HG03097 (cell line): ENCODE data around the gene NFATC1.

ENCODE experiments used
- ATAC-seq: cut with Tn5 transposase; IDR thresholded peaks from one replicate; pipeline ENCODE4 v1.9.1; 2021; ENCODE audit not compliant: unreplicated experiment, low FRiP score

NFATC1 gene

DNA sequence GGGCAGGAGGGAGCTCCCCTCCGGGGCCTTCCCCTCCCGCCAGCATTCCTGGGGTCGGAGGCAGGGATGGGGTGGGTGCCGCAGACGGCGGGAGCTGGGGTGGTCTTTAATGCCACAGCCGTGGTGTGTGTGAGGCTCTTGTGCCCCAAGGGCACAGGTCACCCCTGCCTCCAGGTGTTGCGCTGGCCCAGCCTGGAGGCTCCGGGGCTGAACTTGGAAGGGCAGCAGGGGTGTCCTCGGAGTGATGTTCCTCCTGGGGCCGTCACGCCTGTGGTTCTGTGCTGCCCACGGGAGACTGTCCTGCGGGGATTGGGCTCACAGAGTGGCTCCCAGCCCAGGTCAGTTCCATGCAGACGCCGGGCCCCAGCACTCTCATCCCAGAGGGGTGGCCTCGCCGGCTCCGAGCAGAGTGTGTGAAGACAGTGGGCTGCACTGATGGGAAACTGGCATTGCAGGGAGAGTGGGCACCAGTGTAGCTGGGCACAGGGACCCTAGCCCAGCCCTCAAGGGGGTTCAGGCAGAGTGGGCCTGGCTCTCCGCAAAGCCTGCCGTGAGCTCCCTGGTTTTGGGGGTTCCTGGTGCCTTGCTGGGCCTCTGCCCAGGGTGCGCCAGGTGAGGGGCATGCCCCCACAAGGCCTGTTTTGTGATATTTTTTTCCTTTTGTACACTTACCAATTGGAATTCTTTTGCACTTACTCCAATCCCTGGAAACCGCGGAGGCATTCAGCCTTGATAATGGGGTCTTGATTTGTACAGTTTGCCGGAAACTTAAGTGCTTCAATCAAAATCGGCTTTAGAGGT is 56.7 kb downstream of the NFATC1 start:
- ATAC-seq: no peak

DNA sequence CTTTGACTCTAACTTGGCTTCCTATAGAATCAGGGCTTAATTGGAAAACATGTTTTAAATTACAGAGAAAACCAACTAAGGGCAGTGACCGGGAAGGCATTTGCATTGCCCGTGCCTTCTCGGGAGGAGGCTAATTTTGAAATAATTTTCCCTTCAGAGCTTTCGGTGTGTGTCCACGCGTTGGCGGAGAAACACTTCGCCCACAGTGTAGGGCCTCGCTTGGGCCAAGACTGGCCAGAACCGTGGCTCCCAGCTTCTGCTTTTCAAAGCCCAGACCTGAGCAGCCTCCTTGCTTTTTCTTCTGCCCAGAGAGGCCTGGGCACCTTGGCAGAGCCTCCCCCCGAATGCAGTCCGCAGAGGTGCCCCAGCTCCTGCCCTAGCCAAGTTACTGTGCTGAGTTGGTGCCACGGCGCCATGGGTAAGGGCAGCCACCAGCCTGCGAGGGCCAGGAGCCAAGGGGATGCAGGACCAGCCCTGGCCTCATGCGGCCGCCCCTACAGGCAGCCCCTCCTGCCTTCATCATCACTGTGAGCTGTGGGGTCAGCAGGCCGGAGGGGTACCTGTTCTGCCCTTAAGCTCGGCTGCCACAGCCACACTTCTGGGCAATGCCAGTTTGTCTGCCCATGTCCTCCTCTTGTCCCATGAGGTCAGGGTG is 57.4 kb downstream of the NFATC1 start:
- no peak for ATAC-seq

DNA sequence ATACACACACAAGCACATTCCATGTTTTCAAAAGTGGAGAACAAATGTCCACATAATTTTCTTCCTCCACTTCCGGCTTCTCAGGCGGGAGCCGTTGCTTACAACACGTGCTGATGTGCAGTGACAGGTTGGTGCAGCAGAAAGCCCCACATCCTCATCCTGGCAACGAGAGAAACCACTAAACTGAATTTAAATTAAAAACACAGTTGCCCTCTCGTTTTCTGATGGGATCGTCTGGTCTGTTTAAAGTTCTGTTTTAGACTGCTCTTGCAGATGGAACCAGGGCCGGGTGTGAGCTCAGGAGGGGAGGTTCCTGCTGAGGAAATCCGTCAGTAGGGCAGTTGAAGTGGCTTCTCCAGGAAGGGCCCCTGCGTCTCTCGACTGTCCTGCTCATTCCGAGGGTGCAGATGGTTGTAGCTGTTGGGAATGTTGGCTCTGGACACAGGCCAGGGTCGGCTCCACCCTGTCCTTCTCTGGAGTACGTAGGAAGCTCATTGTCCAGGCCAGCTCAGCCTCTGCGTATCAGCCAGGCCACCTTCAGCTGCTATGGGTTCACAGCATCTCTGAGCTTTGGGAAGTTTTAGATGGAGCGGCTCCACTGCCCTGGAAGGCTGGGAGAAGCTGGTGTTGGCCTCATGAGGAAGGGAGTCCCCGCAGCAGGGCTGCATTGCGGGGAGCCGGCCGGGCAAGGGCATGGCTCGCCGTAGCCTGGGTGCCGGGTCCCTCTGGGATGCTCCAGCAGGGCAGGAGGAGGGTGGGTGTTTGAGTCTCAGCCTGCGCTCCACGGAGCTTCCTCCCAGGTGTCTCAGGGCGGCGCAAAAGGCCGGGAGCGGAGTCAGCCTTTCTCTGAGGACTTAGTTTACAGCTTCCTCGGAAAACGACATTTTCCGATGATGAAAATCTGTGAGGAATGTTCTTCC is 58.3 kb downstream of the NFATC1 start:
- no peak for ATAC-seq

DNA sequence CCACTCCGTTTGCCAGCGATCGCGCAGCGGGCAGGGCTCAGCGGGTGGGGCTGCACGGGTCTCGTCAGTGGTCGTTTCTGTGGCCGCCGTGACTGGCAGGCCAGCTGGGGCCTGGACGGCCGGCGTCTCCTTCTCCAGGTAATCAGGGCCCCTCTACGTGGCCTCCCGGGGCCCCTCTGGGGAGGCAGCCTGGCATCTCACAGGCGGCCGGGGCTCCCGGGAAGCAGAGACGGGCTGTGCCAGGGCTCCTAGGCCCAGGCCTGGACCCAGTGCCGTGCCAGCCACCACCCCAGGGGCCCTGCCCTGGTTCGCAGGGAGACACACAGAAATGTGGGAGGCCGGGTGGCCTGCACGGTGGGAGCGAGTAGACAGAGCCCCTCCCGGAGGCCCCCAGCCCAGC is 59.5 kb downstream of the NFATC1 start:
- no peak for ATAC-seq

DNA sequence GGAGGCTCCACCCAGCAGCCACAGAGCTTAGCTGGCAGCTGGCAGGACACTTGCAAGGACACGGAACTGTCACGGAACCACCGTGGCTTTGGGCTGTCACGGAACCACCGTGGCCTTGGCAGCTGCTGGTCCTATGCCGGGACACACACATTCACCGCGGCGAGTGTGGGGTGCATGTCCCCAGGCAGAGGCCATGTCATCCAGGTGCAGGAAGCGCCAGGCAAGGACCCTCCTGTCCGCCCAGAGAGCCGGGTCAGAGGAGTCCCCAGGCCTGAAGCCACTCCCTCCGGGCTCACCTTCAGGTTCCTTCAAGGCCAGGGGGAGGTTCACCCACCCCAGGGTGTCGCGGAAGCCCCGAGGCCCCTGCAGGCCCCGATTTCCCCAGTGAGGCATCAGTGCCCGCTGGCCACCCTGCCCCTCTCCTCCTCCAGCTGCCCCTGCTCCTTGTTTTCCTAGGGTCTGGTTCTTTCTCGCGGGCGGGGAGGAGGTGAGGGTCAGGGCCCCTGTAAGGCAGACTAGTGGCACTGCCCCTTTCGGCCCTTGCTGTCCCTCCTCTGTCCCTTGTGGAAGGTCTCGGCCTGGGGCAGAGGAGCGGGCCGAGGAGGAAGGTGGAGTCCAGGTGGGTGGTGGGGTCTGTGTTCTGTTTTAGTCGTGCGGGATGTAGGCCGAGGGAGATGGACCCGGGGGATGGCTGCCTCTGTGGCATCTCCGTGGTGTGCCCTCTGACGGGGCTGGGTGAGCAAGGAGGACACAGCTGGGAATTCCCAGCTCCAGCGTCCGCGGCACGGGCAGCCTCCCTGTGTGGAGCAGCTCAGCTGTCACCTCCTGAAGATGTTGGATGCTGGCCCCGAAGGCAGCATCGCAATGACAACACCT is 60.6 kb downstream of the NFATC1 start:
- no peak for ATAC-seq

DNA sequence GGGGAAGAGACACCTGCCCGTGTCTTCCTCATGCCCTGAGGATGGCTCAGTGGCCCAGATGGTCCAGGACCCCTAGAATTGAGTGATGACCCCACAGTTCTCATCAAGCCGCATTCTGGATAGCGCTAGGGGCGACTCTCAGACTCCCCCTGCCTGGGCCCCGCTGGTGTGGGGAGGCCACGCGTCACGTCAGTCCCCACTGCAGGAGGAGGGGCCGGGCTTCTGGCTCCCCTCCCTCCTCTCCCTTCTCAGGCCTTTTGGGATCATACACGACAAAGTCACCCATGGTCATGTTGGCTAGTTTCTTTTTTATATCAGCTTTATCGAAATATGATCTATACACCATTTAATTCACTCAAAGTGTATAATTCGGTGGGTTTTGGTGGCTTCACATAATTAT is 61.5 kb downstream of the NFATC1 start:
- ATAC-seq: no peak

DNA sequence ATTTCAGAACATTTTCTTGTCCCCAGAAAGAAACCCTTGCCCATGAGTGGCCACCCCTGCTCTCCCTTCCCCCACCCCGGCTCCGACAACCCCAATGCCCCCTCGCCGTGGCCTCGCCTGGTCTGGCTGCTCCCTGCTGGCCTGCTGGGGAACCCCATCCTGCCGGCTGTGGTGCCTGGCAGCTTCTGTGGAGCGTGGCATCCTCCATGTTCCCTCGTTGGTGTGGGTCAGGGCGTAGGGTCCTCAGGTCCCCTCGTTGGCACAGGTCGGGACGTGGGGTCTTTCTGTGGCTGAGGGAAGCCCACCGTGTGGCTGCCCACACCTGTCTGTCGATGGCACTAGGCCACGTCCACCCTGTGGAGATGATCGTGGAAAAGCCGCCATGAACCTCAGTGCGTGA is 61.9 kb downstream of the NFATC1 start:
- no peak for ATAC-seq

DNA sequence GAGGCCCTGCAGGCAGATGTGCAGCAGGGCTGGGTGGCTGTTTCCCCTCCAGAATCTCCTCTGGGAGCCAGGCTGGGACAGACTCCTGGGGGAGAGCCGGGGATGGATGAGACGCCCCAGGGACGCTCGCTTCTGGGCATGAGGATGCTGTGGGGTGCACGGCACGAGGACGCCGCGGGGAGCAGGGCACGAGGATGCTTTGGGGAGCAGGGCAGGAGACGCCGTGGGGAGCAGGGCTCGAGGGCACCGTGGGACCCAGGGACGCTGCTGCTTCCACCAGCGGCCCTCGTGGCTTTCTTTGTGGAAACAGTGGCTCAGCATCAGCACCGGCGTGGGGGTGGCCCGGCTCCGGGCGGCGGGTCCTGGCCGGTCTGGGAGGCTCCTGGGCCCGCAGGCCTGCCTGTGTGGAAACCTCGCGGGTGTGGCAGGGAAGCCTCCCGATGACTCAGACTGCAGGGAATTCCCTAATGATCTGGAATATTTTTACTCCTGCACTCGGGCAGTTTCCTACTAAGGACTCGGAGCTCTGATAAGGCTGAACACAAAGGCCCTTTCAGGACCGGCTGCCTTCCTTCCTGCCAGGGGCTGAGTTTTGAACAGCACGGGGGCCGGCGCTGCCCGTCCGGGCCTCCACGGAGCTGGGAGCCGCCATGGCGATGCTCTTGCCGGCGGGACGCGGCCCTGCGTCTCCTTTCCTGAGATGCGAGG is 62.6 kb downstream of the NFATC1 start:
- ATAC-seq: no peak

DNA sequence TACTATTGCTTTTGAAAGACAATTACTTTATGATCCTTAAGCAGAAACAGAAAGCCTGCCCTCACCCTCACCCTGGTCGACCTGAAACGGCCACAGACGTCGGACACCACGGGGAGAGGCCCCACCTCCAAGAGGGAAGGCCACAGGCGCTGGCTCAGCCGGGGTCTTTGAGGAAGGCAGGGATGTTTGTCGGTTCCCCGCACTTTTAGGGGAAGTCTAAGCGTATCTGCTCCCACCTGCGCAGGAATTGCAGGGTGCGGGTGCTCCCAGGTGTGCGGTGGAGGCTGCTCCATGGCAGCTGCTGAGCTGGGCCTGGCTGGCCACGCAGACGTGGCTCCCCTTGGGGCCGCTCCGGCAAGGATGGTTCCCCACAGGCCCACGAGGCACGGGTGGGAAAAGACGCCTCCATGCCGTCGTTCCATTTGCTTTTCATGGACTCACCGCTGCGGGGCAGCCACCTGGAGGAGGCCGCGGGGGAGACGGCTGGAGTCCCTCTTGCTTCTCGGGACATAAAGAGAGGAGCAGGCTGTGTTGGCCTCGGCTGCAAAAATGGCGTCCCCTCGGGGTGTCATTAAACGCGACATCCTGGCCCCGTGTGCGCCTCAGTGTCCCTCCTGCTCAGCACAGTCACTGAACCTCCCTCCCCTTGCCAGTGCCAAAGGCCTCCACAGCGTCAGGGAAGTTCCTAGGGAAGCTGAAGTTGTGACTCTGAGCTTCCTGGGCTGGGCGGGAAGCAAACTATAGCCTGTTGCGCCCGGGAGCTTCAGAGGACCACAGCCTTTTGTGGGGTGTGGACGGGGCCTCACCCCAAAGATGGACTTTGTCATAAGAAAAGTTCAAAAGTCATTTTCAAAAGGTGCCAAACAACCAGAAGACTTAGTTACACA is 63.4 kb downstream of the NFATC1 start:
- no peak for ATAC-seq

DNA sequence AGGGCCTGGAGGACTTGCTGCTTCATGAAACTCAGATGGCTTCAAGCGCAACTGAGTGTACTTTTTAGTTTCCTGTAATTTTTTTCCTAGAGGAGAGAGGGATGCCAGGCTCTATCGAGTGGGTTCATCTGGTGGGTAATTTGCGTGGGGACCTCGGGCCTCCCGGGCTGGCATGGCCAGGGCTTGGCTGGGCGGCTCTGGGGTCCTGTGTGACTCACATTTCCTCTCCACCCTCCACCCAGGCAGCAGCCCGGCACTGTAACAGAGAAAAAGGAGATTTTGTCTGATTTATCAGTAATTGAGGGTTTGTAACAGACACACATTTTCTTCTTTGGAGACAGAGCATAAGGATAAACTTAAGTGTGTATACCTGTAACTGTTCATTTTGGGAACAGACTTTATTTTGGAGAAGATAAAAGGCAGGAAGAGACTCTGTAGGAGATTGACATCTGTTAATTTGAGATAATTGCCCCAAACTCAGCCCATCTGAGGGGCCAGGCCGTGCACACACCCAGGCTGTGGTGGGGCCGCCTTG is 64.3 kb downstream of the NFATC1 start:
- no peak for ATAC-seq

DNA sequence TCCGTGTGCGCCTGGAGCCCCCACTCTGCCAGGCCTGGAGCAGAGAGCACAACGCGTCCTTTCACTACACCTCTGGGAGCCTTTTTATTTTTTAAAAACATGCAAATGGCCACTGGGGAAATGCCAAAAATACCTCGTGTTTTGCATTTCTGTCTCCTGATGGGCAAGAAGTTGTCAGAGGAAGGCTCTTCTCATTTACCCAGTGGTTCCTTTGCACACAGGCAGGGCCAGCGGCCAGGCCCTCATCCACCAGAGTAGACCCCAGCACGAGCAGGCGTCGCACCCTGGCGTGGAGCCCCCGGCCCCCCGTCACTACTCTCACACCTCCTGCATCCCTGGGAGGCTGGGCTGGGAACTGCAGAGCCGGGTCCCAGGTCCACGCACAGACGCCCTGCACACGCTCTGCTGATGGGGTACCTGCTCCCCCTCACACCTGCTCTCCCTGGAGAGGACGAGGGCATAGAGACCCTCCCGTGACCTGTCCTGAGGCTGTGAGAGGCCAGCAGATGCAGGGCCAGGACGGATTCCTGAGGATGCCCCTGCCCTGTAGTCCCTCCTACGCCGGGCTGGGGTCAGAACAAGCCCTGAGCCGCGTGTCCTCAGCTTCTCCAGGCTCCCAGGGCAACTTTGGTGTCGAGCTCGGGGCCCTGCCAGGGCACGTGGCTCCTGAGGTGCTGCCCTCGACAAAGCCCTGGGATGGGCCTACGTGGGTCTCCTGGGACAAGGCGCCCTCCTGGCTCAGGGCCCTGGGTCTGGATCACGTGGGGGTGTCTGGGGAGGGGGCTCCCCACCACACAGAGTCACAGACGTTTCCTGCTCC is 65.0 kb downstream of the NFATC1 start:
- peak; percentile 70 for ATAC-seq

DNA sequence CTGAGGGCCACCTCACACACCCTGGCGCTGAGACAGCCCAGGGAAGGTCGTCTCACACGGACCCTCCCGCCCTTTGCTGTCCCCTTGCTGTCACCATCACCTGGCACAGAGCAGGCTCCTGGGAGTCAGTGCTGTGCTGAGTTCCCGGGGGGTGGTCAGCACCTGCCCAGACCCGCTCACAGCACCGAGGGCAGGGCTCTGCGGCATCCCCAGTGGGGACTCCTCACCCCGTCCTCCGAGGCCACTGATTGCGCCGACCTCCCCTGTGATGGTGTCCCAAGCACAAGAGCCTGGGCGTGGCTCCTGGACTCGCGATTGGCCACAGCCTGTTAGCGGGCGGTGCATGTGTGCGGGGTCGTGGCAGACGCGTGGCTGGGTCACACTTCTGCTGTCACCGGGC is 65.9 kb downstream of the NFATC1 start:
- no peak for ATAC-seq

DNA sequence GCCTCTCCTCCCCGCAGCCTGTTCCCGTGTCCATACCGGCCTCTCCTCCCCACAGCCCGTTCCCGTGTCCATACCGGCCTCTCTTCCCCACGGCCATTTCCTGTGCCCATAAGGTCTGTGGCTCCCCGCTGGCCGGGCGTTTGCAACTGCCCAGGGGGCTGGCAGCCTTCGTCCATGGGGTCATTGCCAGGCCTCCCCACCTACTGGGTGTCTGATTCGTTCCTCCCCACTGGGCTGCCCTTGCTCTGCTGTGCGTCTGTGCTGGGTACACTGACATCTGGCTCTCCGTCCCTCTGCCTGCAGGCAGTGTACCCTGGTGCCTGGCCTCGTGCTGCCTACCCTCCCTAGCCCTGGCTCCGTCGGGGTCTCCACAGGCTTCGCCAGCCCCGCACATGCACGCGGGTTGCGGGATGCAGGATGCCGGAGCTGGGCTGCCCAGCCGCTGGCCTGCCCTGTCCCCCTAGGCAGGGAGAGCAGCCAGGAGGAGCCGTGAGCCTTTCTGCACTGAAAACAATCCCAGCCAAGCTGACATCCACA is 67.8 kb downstream of the NFATC1 start:
- ATAC-seq: no peak

DNA sequence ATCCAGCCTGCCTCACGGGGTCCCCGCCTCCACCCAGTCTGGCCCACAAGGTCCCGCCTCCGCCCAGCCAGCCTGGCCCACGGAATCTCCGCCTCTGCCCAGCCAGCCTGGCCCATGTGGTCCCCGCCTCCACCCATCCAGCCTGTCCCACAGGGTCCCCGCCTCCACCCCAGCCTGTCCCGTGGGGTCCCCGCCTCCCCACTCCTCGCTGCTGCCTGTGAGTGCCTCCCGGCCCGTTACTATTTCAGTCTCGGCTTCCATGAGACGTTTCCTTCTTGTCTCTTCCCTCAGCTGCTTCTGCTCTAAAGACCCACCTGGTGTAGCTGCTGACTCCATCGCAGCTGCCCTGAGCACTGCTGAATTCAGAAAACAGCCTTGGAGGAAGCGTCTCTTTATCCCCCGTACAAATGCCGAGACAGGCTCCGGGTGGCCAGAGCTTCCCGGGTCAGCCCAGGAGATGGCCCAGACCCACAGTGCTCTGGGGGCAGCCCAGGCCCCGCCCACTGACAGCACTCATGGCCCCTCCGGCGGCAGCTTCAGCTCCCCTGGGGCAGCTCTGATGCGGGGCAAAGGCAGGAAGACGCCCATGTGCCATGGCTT is 69.8 kb downstream of the NFATC1 start:
- ATAC-seq: no peak

DNA sequence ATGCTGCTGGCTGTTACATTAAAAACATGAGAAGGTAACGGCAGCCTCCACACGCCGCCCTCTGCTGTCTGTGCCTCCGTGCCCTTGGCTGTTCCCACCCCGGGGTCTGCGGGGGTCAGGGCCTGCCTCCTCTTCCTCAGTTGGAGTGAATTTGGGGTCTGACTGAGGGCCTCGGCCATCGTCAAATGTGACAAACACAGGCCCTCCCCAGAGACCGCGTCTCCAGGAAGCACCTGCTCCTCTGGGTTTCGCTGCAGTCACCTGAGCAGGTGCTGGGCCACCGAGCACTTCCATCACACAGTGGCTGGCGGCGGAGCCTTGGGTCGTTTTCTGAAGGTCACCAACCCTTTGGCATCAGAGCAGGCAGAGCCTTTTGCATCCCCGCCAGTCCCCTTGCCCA is 70.9 kb downstream of the NFATC1 start:
- ATAC-seq: no peak

DNA sequence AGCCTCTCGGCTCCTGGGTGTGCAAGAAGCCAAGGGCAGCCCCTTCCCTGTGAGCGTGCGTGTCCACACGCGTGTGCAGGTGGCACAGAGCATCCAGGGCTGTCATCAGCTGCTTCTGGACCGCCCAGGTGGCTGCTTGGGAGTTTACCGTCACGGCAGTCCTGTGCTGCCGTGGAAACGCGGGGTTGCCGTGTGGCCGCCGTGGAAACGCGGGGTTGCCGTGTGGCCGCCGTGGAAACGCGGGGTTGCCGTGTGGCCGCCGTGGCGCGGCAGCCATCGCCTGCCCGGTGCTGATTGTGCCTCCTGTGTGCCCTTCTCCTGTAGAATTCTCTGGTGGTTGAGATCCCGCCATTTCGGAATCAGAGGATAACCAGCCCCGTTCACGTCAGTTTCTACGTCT is 71.4 kb downstream of the NFATC1 start:
- ATAC-seq: no peak
